CD4-positive, alpha-beta T cell treated with Interleukin-17A for 4 hours (primary cell): Measurements from ENCODE around the gene SLC36A4.
"Not testable (repeated sequence)": the region's sequence is repeated elsewhere in the genome, so short reads cannot be mapped to it uniquely, and the experiment has no call there.

ENCODE experiments used
- DNase-seq: peaks from one replicate; pipeline ENCODE4 v3.0.0-alpha.2; 2020; ENCODE audit warnings: mixed read lengths

Gene SLC36A4

GRCh38 chr11:93117565-93117964, 80.2 kb downstream of the SLC36A4 start:
- no peak for DNase-seq

GRCh38 chr11:93116641-93117441, 81.0 kb downstream of the SLC36A4 start:
- DNase-seq, result no peak

- DNase-seq, result no peak
These were observed 83.5 kb downstream of the SLC36A4 start for GRCh38 chr11:93114304-93114703.

GRCh38 chr11:93113824-93114223, 84.0 kb downstream of the SLC36A4 start:
- no peak for DNase-seq

GRCh38 chr11:93111147-93111546, 86.6 kb downstream of the SLC36A4 start:
- DNase-seq, result not testable (repeated sequence)

GRCh38 chr11:93100211-93100610, 97.6 kb downstream of the SLC36A4 start:
- no peak for DNase-seq

- DNase-seq, result no peak
These were observed 98.0 kb downstream of the SLC36A4 start for GRCh38 chr11:93099806-93100205.
